Fibroblast of lung (primary cell): ENCODE data around the gene FOXD4L6.
"Not testable (repeated sequence)": the region's sequence is repeated elsewhere in the genome, so short reads cannot be mapped to it uniquely, and the experiment has no call there.

Experiments
- CTCF ChIP-seq, 2 donors: IDR thresholded peaks in 1 of 2; conservative IDR thresholded peaks in 1 of 2; 1 replicate in 1 of 2; 2 replicates in 1 of 2; pipeline ENCODE4 v1.5.1; 2011 to 2012; ENCODE audit warnings: low read length in 2 of 2, control low read depth in 1 of 2, inconsistent platforms in 1 of 2, low read depth in 1 of 2, mild to moderate bottlenecking in 1 of 2
- EZH2 ChIP-seq: IDR thresholded peaks from 2 replicates; pipeline ENCODE4 v1.5.1; 2012; ENCODE audit warnings: low read length, control low read depth, mild to moderate bottlenecking; ENCODE audit errors: missing control alignments

- not testable (repeated sequence) for TF ChIP-seq CTCF (conservative IDR thresholded peaks at IDR 0.05 in 1 of 2, IDR thresholded peaks at IDR 0.05 in 1 of 2; ENCODE audit: low read depth in 1 of 2, low read length in 2 of 2); EZH2
Measured at GRCh38 chr9:41106472-41107116, 21.9 kb downstream of the FOXD4L6 start.
